Activated CD8-positive, alpha-beta memory T cell treated with anti-CD3 and anti-CD28 coated beads for 48 hours (primary cell): ENCODE measurements around the gene PPP2R2C.

Source experiments
- DNase-seq, 3 experiments: peaks; one replicate each; pipeline ENCODE4 v3.0.0-alpha.2; 2020; ENCODE audit warnings: low read depth in 2 of 3, low spot score in 2 of 3

PPP2R2C gene

GRCh38 chr4:6272863-6273660 is 199.4 kb downstream of the PPP2R2C start:
- no peak for DNase-seq

DNA sequence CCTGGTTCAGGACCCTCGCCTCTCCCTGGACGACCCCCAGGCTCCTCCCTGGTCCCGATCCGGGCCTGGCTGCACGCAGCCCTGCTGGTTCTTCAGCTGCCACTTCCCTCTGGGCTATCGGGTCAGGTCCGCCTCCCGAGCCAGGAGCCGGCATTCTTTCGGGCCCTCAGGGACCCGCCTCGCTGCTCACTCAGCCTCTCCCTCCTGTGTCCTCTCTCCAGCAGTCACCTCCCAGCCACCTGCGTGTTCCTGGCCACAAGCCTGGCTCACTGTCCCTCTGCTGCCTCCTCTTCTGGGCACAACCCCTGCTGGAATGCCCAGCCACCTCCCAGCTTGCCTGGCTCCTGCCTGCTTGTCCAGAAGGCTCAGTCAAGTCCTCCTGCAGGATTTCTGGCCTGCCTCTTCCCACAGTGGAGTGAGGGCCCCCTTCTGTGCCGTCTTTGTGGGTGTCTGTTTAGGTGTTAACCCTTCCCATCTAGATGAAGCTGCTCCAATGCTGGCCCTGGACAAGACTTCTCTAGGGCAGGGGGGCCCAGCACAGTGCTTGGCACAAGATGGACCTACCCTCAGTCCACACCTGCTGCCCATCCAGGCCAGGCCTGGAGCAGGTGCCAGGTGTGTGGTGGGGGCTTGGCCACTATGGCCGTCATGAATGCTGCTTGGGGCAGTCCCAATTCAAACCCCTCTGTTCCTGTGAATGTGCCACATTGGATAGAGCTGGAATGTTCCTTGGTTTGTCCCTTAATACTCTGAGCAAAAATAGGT is 200.5 kb downstream of the PPP2R2C start:
- no peak for DNase-seq

GRCh38 chr4:6271206-6271605 is 201.2 kb downstream of the PPP2R2C start:
- no peak for DNase-seq

DNA sequence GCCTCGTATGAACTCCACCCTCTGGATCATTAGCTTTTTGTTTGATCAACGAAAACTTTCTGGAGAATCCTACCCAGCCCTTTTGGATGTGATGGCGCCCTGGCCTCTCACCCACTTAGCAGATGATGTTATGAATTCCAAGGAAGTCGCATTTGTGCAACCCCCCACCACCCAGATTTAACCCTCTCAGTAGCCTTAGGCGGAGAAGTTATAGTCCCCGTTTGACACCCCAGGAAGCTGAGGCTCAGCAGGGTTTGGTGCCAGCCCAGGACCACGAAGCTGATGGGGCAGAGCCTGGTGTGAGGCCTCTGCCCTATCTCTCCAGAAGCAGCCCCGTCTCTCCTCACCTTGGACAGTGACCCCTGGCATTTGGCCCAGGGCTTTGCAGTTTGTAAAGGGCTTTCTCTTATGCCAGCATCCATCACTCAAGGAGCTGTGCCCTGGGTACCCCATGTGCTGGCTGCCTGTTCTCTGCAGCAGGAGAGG is 201.7 kb downstream of the PPP2R2C start:
- DNase-seq: no peak
